GM23338 (cell line): ENCODE data around the gene MLLT3. TPM values are rescaled to one million over a fixed set of nuclear protein-coding genes. Genes with fewer than 3 reads are reported as not detected.

Experiments used
- ATAC-seq: fragments of 200-7000 bp; cut with Tn5 transposase; 3 replicates; pipeline ENCODE4 v1.9.1; 2020
- DNase-seq: peaks from one replicate; pipeline ENCODE4 v3.0.0-alpha.2; 2015; ENCODE audit warnings: low spot score
- H2AFZ ChIP-seq: fragments of 200-600 bp; sonication (generic); 2 replicates; pipeline ENCODE4 v1.8.0; 2016; ENCODE audit warnings: antibody characterized with exemption, mild to moderate bottlenecking, moderate library complexity
- H3F3A ChIP-seq: fragments of 200-600 bp; sonication (generic); replicated peaks from 2 replicates; pipeline ENCODE4 v1.8.0; 2017; ENCODE audit warnings: antibody characterized with exemption, mixed run types, low read depth
- H3K27ac ChIP-seq: fragments of 200-600 bp; sonication (generic); 2 replicates; pipeline ENCODE4 v1.6.1; 2016; ENCODE audit warnings: low read depth
- H3K27me3 ChIP-seq: fragments of 200-600 bp; sonication (generic); 2 replicates; pipeline ENCODE4 v1.8.0; 2016; ENCODE audit warnings: mild to moderate bottlenecking, mixed run types, moderate library complexity; ENCODE audit not compliant: insufficient read depth
- H3K36me3 ChIP-seq: fragments of 200-600 bp; sonication (generic); 2 replicates; pipeline ENCODE4 v1.8.0; 2016; ENCODE audit warnings: mild to moderate bottlenecking; ENCODE audit not compliant: insufficient read depth
- H3K4me1 ChIP-seq: fragments of 200-600 bp; sonication (generic); 2 replicates; pipeline ENCODE4 v1.8.0; 2016; ENCODE audit warnings: mild to moderate bottlenecking, moderate library complexity; ENCODE audit not compliant: insufficient read depth
- H3K4me2 ChIP-seq: fragments of 200-600 bp; sonication (generic); 2 replicates; pipeline ENCODE4 v1.7.1; 2017; ENCODE audit warnings: mixed run types
- H3K4me3 ChIP-seq: fragments of 200-600 bp; sonication (generic); 2 replicates; pipeline ENCODE4 v1.6.1; 2016; ENCODE audit warnings: mixed run types
- H3K79me2 ChIP-seq: fragments of 200-600 bp; sonication (generic); replicated peaks from 2 replicates; pipeline ENCODE4 v1.8.0; 2017; ENCODE audit warnings: mild to moderate bottlenecking; ENCODE audit not compliant: insufficient read depth
- H3K9me2 ChIP-seq: fragments of 200-600 bp; sonication (generic); 2 replicates; pipeline ENCODE4 v1.8.0; 2017; ENCODE audit not compliant: insufficient read depth
- H4K20me1 ChIP-seq: fragments of 200-600 bp; sonication (generic); replicated peaks from 2 replicates; pipeline ENCODE4 v1.8.0; 2017; ENCODE audit warnings: mild to moderate bottlenecking; ENCODE audit not compliant: insufficient read depth
- H3K27ac Mint-ChIP-seq: 2 replicates; pipeline ENCODE4 v1.8.0; 2020; ENCODE audit warnings: inconsistent platforms, mild to moderate bottlenecking, moderate library complexity, mixed read lengths
- H3K27me3 Mint-ChIP-seq: 3 replicates; pipeline ENCODE4 v1.8.0; 2022; ENCODE audit warnings: low read depth, mild to moderate bottlenecking, moderate library complexity, mixed read lengths, inconsistent platforms; ENCODE audit not compliant: insufficient read depth, poor library complexity
- H3K36me3 Mint-ChIP-seq: 3 replicates; pipeline ENCODE4 v1.8.0; 2021; ENCODE audit warnings: low read depth, mild to moderate bottlenecking, inconsistent platforms, moderate library complexity, mixed read lengths
- H3K4me1 Mint-ChIP-seq: 3 replicates; pipeline ENCODE4 v1.8.0; 2020; ENCODE audit warnings: mild to moderate bottlenecking, inconsistent platforms, mixed read lengths
- H3K4me3 Mint-ChIP-seq: 3 replicates; pipeline ENCODE4 v1.8.0; 2021; ENCODE audit warnings: moderate library complexity, mild to moderate bottlenecking, inconsistent platforms, mixed read lengths
- H3K9me3 Mint-ChIP-seq: 3 replicates; pipeline ENCODE4 v1.8.0; 2020; ENCODE audit warnings: moderate library complexity, mild to moderate bottlenecking, inconsistent platforms, mixed read lengths
- CREB1 ChIP-seq: fragments of 250-450 bp; sonication (Bioruptor Pico); IDR thresholded peaks from 2 replicates; pipeline ENCODE4 v1.5.0; 2020; ENCODE audit warnings: low read depth, mild to moderate bottlenecking, moderate library complexity
- ETS1 ChIP-seq: IDR thresholded peaks from 2 replicates; pipeline ENCODE4 v1.6.1; 2016; ENCODE audit warnings: antibody characterized with exemption
- EZH2 ChIP-seq: fragments of 200-600 bp; sonication (generic); IDR thresholded peaks from one replicate; pipeline ENCODE4 v1.8.0; 2017; ENCODE audit warnings: antibody characterized with exemption, mild to moderate bottlenecking, low read depth; ENCODE audit not compliant: unreplicated experiment
- EZH2phosphoT487 ChIP-seq: fragments of 200-600 bp; sonication (generic); IDR thresholded peaks from one replicate; pipeline ENCODE4 v1.8.1; 2018; ENCODE audit warnings: antibody characterized with exemption; ENCODE audit not compliant: unreplicated experiment
- JUNB ChIP-seq: IDR thresholded peaks from one replicate; pipeline ENCODE4 v1.6.1; 2016; ENCODE audit warnings: antibody characterized with exemption; ENCODE audit not compliant: unreplicated experiment
- NANOG ChIP-seq: IDR thresholded peaks from 2 replicates; pipeline ENCODE4 v1.6.1; 2016; ENCODE audit warnings: antibody characterized with exemption, borderline replicate concordance
- STAT1 ChIP-seq: IDR thresholded peaks from one replicate; pipeline ENCODE4 v1.6.1; 2016; ENCODE audit warnings: antibody characterized with exemption; ENCODE audit not compliant: unreplicated experiment
- ZNF114 ChIP-seq: fragments of 250-450 bp; sonication (Bioruptor Pico); IDR thresholded peaks from 2 replicates; pipeline ENCODE4 v1.5.0; 2020; ENCODE audit warnings: mild to moderate bottlenecking, moderate library complexity
- ZNF462 ChIP-seq: fragments of 250-450 bp; sonication (Bioruptor Pico); IDR thresholded peaks from 2 replicates; pipeline ENCODE4 v1.5.0; 2020; ENCODE audit warnings: mild to moderate bottlenecking, moderate library complexity
- polyA plus RNA-seq: library from polyadenylated mRNA; unstranded; fragments of >200 nt; fragmentation: Nextera tagmentation; extraction: Ambion mirVana; gene quantifications from 2 replicates; pipeline ENCODE4 v1.2.1, GENCODE V29; 2016
- total RNA-seq: library from RNA; depleted of rRNA; stranded (reverse); fragments of >200 nt; shearing (Covaris generic); gene quantifications from 2 replicates; pipeline ENCODE4 v1.2.3, GENCODE V29; 2014

The MLLT3 gene
- total and polyA plus RNA-seq, 2 experiments from 2014 or later = 7.5 to 9.5 TPM

- TF ChIP-seq EZH2 (no peak), JUNB (no peak), EZH2phosphoT487 (no peak), STAT1 (no peak), NANOG (no peak), ZNF114 (CRISPR knock-in tag) (no peak), ZNF462 (no peak), CREB1 (CRISPR knock-in tag) (no peak), ETS1 (no peak)
- Mint-ChIP-seq H3K27ac (no peak overlapping the region), H3K36me3 (no peaks in the 10 kb centered on the region), H3K27me3 (no peaks in the 10 kb centered on the region), H3K4me1 (peaks cover 8% of the 10 kb centered on the region; the same call in 2 of the 3 replicates), H3K9me3 (no peaks in the 10 kb centered on the region), H3K4me3 (no peak overlapping the region)
- Histone ChIP-seq H3K36me3 (no peaks in the 10 kb centered on the region), H2AFZ (no peak overlapping the region), H3K27ac (no peak overlapping the region), H3K27me3 (no peaks in the 10 kb centered on the region), H3K9me2 (no peaks in the 10 kb centered on the region), H3K4me1 (peaks cover 7% of the 10 kb centered on the region; the same call in 1 of the 2 replicates), H3F3A (no peaks in the 10 kb centered on the region), H4K20me1 (no peaks in the 10 kb centered on the region), H3K79me2 (no peaks in the 10 kb centered on the region), H3K4me3 (no peak overlapping the region), H3K4me2 (no peak overlapping the region)
- ATAC-seq (no peak), DNase-seq (no peak)
Measured at GRCh38 chr9:20642045-20642444, 19.7 kb upstream of the MLLT3 start.
